ENCODE data around the gene ZNF740. TPM values are rescaled to one million over a fixed set of nuclear protein-coding genes. Genes with fewer than 3 reads are reported as not detected.

Gene ZNF740
- total and polyA plus RNA-seq, 2 of the 8 experiments (the other 6 are each of a cell fraction or from before 2014, with no cell fraction given), result 8.2 to 40.0 TPM

DNA sequence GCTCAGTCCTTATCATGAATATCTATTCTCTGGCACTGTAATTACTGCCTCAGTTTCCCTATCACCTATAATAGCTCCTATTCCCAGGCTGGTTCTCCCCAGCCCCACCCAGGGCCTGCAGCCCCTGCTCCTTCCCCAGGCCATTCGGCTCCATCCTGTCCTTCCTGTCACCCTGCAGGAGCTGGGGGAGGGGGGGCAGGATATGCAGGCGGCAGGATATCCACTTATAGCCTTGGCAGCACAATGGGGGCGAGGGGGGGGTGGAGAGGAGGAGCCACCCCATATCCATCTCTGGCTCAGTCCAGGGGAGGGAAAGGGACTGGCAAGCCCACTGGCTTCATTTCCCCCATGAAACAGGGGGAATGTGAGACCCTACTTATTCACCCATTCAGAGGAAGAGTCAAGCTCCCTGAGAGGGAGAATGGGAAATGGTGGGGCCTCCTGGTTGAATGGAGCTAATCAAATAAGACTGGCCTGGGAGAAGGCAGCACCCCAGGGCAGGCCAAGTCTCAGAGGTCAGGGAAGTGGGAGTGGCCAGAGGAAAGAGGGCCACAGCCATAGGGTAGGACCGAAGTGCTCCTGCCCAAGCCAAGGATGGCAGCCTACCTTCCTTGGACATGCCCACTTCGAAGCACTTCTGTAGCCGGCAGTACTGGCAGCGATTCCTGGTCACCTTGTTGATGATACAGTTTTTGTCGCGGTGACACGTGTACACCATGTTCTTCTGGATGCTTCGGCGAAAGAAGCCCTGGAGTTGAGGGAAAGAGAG lies 34.3 kb downstream of the ZNF740 start (continued):
- TF ChIP-seq CHD7 (IDR thresholded peaks at IDR 0.05; ENCODE audit: insufficient replicate concordance, low read length), result no peak
- TF ChIP-seq KDM1A (IDR thresholded peaks at IDR 0.05; ENCODE audit: borderline replicate concordance, low read length), result no peak
- no peak for TF ChIP-seq POLR2AphosphoS5 (IDR thresholded peaks at IDR 0.05; ENCODE audit: low read depth, low read length)
- no peak for TF ChIP-seq E2F6 (IDR thresholded peaks at IDR 0.05)
